K562 (cell line): ENCODE measurements around the gene PTPRC. TPM values are rescaled to one million over a fixed set of nuclear protein-coding genes. Genes with fewer than 3 reads are reported as not detected.
A peak's percentile ranks its signal among the peaks of the same experiment; 100 is the strongest.

Source experiments
- ATAC-seq: fragments of 200-7000 bp; cut with Tn5 transposase; 3 replicates; pipeline ENCODE4 v1.9.1; 2020; ENCODE audit warnings: moderate library complexity
- Bru-seq: library from RNA; stranded (reverse); fragments of 400-500 nt; gene quantifications from one replicate; lab custom pipeline; 2021; lab: Mats Ljungman, UMichigan
- BruChase-seq, 2 experiments: library from RNA; stranded (reverse); fragments of 400-500 nt; gene quantifications; one replicate each; lab custom pipeline; 2021; lab: Mats Ljungman, UMichigan
- BruUV-seq: library from RNA; stranded (reverse); fragments of 400-500 nt; replicated peaks from 2 replicates; lab custom pipeline; 2021; lab: Mats Ljungman, UMichigan
- CTCF ChIA-PET: fragments of 300-600 bp; formaldehyde crosslinking; extraction: SDS; loops from one replicate; lab custom pipeline; 2021; ENCODE audit warnings: low intra/inter-chr PET ratio; lab: Yijun Ruan, JAX
- POLR2A ChIA-PET: fragments of 300-600, 350-650 bp; sonication (Branson Sonifier 250); formaldehyde crosslinking; extraction: SDS; loops from one replicate; lab custom pipeline; 2021; ENCODE audit warnings: antibody characterized with exemption, inconsistent platforms; lab: Yijun Ruan, JAX
- DNase-seq, 4 experiments: peaks; one replicate each; pipeline versions ENCODE4 v3.0.0 to v3.0.0-alpha.2; 2011 to 2018; ENCODE audit warnings: low spot score in 3 of 4, mixed read lengths in 3 of 4; ENCODE audit errors: extremely low read depth in 1 of 4
- FAIRE-seq: peaks from 2 replicates; lab custom pipeline; 2011; peaks lifted over from hg19 to GRCh38; lab: Jason Lieb, UNC
- H2AFZ ChIP-seq: 2 replicates; pipeline ENCODE4 v1.6.0; 2011; ENCODE audit warnings: low read depth, low read length, control low read depth, inconsistent platforms
- H3K27ac ChIP-seq: fragments of 200-600 bp; 3 replicates; pipeline ENCODE4 v1.8.0; 2011; ENCODE audit warnings: low read depth, mild to moderate bottlenecking, control low read depth, inconsistent platforms, low read length, moderate library complexity, mixed read lengths; ENCODE audit errors: extremely low read depth
- H3K27me3 ChIP-seq, 2 experiments: fragments of 300-600 bp in 1 of 2; 2 replicates in 1 of 2; 3 replicates in 1 of 2; pipeline versions ENCODE4 v1.6.0 to v1.8.0; 2011; ENCODE audit warnings: inconsistent platforms in 2 of 2, low read length in 2 of 2, mild to moderate bottlenecking in 1 of 2, mixed read lengths in 1 of 2, moderate library complexity in 1 of 2; ENCODE audit not compliant: control insufficient read depth in 2 of 2, insufficient read depth in 2 of 2
- H3K36me3 ChIP-seq: fragments of 300-600 bp; 3 replicates; pipeline ENCODE4 v1.8.0; 2011; ENCODE audit warnings: mild to moderate bottlenecking, low read length, inconsistent platforms; ENCODE audit not compliant: control insufficient read depth, insufficient read depth
- H3K4me1 ChIP-seq, 2 experiments: fragments of 200-600 bp in 1 of 2; replicated peaks in 1 of 2; 2 replicates in 1 of 2; 3 replicates in 1 of 2; pipeline versions ENCODE4 v1.5.1 to v1.8.0; 2011; ENCODE audit warnings: inconsistent platforms in 2 of 2, low read length in 2 of 2, mild to moderate bottlenecking in 1 of 2, mixed read lengths in 1 of 2, moderate library complexity in 1 of 2; ENCODE audit not compliant: control insufficient read depth in 2 of 2, insufficient read depth in 2 of 2
- H3K4me2 ChIP-seq: 2 replicates; pipeline ENCODE4 v1.6.1; 2011; ENCODE audit warnings: low read length, control low read depth, inconsistent platforms, mixed read lengths; ENCODE audit not compliant: insufficient read depth
- H3K4me3 ChIP-seq: fragments of 200-600 bp; sonication (generic), shearing (Covaris generic); 2 replicates; pipeline ENCODE4 v1.5.1; 2016; ENCODE audit warnings: control low read depth, inconsistent platforms
- H3K79me2 ChIP-seq: fragments of 200-600 bp; 3 replicates; pipeline ENCODE4 v1.8.0; 2011; ENCODE audit warnings: low read length, inconsistent platforms; ENCODE audit not compliant: control insufficient read depth, insufficient read depth
- H3K9ac ChIP-seq, 2 experiments: 2 replicates each; pipeline versions ENCODE4 v1.6.0 to v1.6.1; 2011; ENCODE audit warnings: low read depth in 2 of 2, low read length in 2 of 2, control low read depth in 1 of 2, inconsistent platforms in 1 of 2, mild to moderate bottlenecking in 1 of 2, mixed read lengths in 1 of 2; ENCODE audit not compliant: insufficient read depth in 1 of 2
- H3K9me1 ChIP-seq: one replicate; pipeline ENCODE4 v1.6.0; 2011; ENCODE audit warnings: inconsistent platforms, mild to moderate bottlenecking, low read length, moderate library complexity; ENCODE audit not compliant: control insufficient read depth, insufficient read depth
- H3K9me3 ChIP-seq: replicated peaks from 2 replicates; pipeline ENCODE4 v1.5.1; 2011; ENCODE audit warnings: low read depth, low read length, inconsistent platforms; ENCODE audit not compliant: control insufficient read depth, insufficient read depth
- H4K20me1 ChIP-seq: replicated peaks from 2 replicates; pipeline ENCODE4 v1.6.1; 2011; ENCODE audit warnings: low read length, inconsistent platforms, mixed read lengths; ENCODE audit not compliant: control insufficient read depth, insufficient read depth
- CXXC5 ChIP-seq: fragments of 250-450 bp; sonication (Bioruptor Pico); IDR thresholded peaks from 2 replicates; pipeline ENCODE4 v1.8.0; 2022; ENCODE audit warnings: inconsistent platforms, mild to moderate bottlenecking, moderate library complexity
- EZH2 ChIP-seq: IDR thresholded peaks from 2 replicates; pipeline ENCODE4 v1.6.1; 2012; ENCODE audit warnings: low read depth, mild to moderate bottlenecking, inconsistent platforms, low read length, borderline replicate concordance
- JUND ChIP-seq, 2 experiments: IDR thresholded peaks; 2 replicates in 1 of 2; 3 replicates in 1 of 2; pipeline ENCODE4 v1.6.1; 2011; ENCODE audit warnings: borderline replicate concordance in 2 of 2, low read depth in 2 of 2, low read length in 2 of 2, improper control_type of control experiment in 1 of 2, missing biosample characterization in 1 of 2, missing genetic modification characterization in 1 of 2, missing genetic modification reagents in 1 of 2
- POLR2A ChIP-seq: fragments of 450-650 bp; conservative IDR thresholded peaks from 2 replicates; pipeline ENCODE4 v1.6.1; 2016
- WGBS: fragments of 100-300 bp; shearing (Covaris generic); methylation state at CpG from one replicate; pipeline ENCODE4 v1.1.6; 2016; ENCODE audit warnings: low coverage, mixed read lengths; ENCODE audit not compliant: insufficient coverage; ENCODE audit errors: missing lambda C conversion rate; 5-methylcytosine and 5-hydroxymethylcytosine counted together
- in situ Hi-C: fragments of 300-500 bp; cut with MboI; formaldehyde crosslinking; loops from 4 replicates; pipeline ENCODE4 v1.15.0; 2018; ENCODE audit warnings: inconsistent platforms, mixed read lengths
- intact Hi-C: fragments of 100-400 bp; cut with micrococcal nuclease; formaldehyde crosslinking; loops from 2 replicates; pipeline ENCODE4 v1.14.2; 2022
- long read RNA-seq, 3 experiments: library from polyadenylated mRNA in 2 of 3; library from RNA in 1 of 3; unstranded in 2 of 3; stranded (forward) in 1 of 3; transcript quantifications; one replicate each; pipeline ENCODE4 v2.0.0, GENCODE V29; 2019 to 2022
- polyA minus RNA-seq, 3 experiments: library from RNA; depleted of rRNA, polyadenylated mRNA; stranded (reverse); fragments of >200 nt; gene quantifications; 2 replicates each; pipeline ENCODE4 v1.2.3, GENCODE V29; 2011
- polyA plus RNA-seq, 8 experiments: library from polyadenylated mRNA; depleted of rRNA in 4 of 8; stranded (reverse) in 5 of 8; unstranded in 3 of 8; fragments of >200 nt; fragmentation: Nextera tagmentation in 2 of 8; fragmentation: Illumina TruSeq in 1 of 8; extraction: Ambion mirVana in 2 of 8; extraction: Trizol in 1 of 8; gene quantifications; 2 replicates each; pipeline versions ENCODE4 v1.2.1 to v1.2.3, GENCODE V29; 2011 to 2014; ENCODE audit warnings: inconsistent platforms in 1 of 8, missing spikeins in 1 of 8
- total RNA-seq, 7 experiments: library from RNA; depleted of rRNA in 6 of 7; stranded (reverse); fragments of >200 nt in 6 of 7; fragmentation: Illumina TruSeq in 2 of 7; extraction: Trizol in 2 of 7; gene quantifications; 2 replicates each; pipeline versions ENCODE4 v1.2.1 to v1.2.3, GENCODE V29; 2011 to 2021; ENCODE audit warnings: low replicate concordance in 1 of 7
- TF ChIP-seq, protein P1 (sequence below): fragments of 250-450 bp; sonication (Bioruptor Pico); IDR thresholded peaks from 2 replicates; pipeline ENCODE4 v1.8.0; 2022; ENCODE audit warnings: moderate library complexity, mild to moderate bottlenecking, inconsistent platforms
- TF ChIP-seq, protein P2 (sequence below), 2 experiments: fragments of 450-650 bp in 1 of 2; sonication (generic) in 1 of 2; formaldehyde crosslinking in 1 of 2; IDR thresholded peaks in 1 of 2; conservative IDR thresholded peaks in 1 of 2; 2 replicates each; pipeline versions ENCODE4 v1.6.1 to v1.8.1; 2016 to 2023; ENCODE audit warnings: mild to moderate bottlenecking in 2 of 2, moderate library complexity in 2 of 2, inconsistent platforms in 1 of 2, missing genetic modification reagents in 1 of 2

Gene PTPRC, protein sequence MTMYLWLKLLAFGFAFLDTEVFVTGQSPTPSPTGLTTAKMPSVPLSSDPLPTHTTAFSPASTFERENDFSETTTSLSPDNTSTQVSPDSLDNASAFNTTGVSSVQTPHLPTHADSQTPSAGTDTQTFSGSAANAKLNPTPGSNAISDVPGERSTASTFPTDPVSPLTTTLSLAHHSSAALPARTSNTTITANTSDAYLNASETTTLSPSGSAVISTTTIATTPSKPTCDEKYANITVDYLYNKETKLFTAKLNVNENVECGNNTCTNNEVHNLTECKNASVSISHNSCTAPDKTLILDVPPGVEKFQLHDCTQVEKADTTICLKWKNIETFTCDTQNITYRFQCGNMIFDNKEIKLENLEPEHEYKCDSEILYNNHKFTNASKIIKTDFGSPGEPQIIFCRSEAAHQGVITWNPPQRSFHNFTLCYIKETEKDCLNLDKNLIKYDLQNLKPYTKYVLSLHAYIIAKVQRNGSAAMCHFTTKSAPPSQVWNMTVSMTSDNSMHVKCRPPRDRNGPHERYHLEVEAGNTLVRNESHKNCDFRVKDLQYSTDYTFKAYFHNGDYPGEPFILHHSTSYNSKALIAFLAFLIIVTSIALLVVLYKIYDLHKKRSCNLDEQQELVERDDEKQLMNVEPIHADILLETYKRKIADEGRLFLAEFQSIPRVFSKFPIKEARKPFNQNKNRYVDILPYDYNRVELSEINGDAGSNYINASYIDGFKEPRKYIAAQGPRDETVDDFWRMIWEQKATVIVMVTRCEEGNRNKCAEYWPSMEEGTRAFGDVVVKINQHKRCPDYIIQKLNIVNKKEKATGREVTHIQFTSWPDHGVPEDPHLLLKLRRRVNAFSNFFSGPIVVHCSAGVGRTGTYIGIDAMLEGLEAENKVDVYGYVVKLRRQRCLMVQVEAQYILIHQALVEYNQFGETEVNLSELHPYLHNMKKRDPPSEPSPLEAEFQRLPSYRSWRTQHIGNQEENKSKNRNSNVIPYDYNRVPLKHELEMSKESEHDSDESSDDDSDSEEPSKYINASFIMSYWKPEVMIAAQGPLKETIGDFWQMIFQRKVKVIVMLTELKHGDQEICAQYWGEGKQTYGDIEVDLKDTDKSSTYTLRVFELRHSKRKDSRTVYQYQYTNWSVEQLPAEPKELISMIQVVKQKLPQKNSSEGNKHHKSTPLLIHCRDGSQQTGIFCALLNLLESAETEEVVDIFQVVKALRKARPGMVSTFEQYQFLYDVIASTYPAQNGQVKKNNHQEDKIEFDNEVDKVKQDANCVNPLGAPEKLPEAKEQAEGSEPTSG (N-terminal part only)
- total RNA-seq (2011; cell fraction: chromatin; rRNA removed; ENCODE audit: low replicate concordance), result 30.9 and 123 TPM in 2 replicates
- 20.2 and 42.1 TPM in 2 replicates for total RNA-seq (2011; cell fraction: nucleolus; rRNA removed)
- total RNA-seq (2011; cell fraction: nucleoplasm; rRNA removed), result 71.2 and 74.3 TPM in 2 replicates
- total RNA-seq (2014; rRNA removed) (44.4 and 55.8 TPM in 2 replicates), total RNA-seq (2014; rRNA removed; fragmentation: Illumina TruSeq; extraction: Trizol) (107 and 112 TPM in 2 replicates), total RNA-seq (2015; rRNA removed; fragmentation: Illumina TruSeq; extraction: Trizol) (95.3 and 105 TPM in 2 replicates), total RNA-seq (2021) (62.9 and 67.6 TPM in 2 replicates), polyA plus RNA-seq (2011; rRNA removed) (7.1 and 21.8 TPM in 2 replicates), polyA plus RNA-seq (2014; fragmentation: Illumina TruSeq; extraction: Trizol) (73.5 and 86.1 TPM in 2 replicates), polyA plus RNA-seq (2014; fragmentation: Nextera tagmentation; extraction: Ambion mirVana) (10 to 100 TPM; 38.8 to 65.1 TPM), polyA plus RNA-seq (2014; rRNA removed) (49.1 and 51.1 TPM in 2 replicates), polyA minus RNA-seq (2011; rRNA and poly(A)+ RNA removed) (12.3 and 47.6 TPM in 2 replicates), Bru-seq, nascent RNA (percentile 78 among the genes with signal in this experiment), BruChase-seq, experiment 1, labeled RNA remaining after a 2-hour chase (percentile 80 among the genes with signal in this experiment), BruChase-seq, experiment 2, labeled RNA remaining after a 6-hour chase (percentile 80 among the genes with signal in this experiment)
- polyA plus RNA-seq (2011; cell fraction: cytosol; rRNA removed), result 3.1 and 12.6 TPM in 2 replicates
- polyA plus RNA-seq (2011; cell fraction: nucleus; rRNA removed), result 4.3 and 14.6 TPM in 2 replicates
- polyA plus RNA-seq (2012), result 41.4 and 61.2 TPM in 2 replicates
- 5.2 and 12.3 TPM in 2 replicates for polyA minus RNA-seq (2011; cell fraction: cytosol; rRNA and poly(A)+ RNA removed)
- polyA minus RNA-seq (2011; cell fraction: nucleus; rRNA and poly(A)+ RNA removed), result 7.1 and 45.3 TPM in 2 replicates
- long read RNA-seq, experiment 1, full-length matches to known transcripts, result 3 of 93 reads
- long read RNA-seq, experiment 1, partial matches to known transcripts, result 76 of 93 reads
- long read RNA-seq, experiment 1, other reads (novel, unspliced or antisense), result 14 of 93 reads
- long read RNA-seq, experiment 2, full-length matches to known transcripts, result 1 of 14 reads
- long read RNA-seq, experiment 2, partial matches to known transcripts, result 4 of 14 reads
- long read RNA-seq, experiment 2, other reads (novel, unspliced or antisense), result 9 of 14 reads
- long read RNA-seq, experiment 3, full-length matches to known transcripts, result 5 of 41 reads
- long read RNA-seq, experiment 3, partial matches to known transcripts, result 31 of 41 reads
- long read RNA-seq, experiment 3, other reads (novel, unspliced or antisense), result 5 of 41 reads

DNA sequence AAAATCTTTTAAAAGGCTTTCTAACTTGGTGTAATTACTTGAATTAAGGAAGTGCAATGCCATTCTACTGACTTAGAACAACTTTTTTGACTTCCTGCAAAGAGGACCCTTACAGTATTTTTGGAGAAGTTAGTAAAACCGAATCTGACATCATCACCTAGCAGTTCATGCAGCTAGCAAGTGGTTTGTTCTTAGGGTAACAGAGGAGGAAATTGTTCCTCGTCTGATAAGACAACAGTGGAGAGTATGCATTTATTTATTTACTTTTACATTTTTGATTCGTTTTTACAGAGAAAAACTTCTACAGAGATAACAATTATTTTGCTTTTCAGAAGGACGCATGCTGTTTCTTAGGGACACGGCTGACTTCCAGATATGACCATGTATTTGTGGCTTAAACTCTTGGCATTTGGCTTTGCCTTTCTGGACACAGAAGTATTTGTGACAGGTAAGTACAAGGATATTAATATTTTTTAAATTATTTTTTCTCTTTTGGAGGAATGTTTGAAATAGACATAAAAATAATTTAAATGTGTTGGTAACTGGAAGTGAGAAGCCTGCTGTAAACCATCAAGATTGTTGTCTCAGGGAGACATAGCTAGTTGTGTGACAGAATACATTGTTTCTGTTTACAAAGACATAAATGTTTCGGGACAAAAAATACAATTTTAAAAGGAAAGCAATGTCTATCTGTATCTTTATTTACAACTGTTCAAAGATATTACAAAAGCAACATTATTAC lies at the start of gene PTPRC:
TSS of gene PTPRC (plus strand) at position 147 of the 742 bp plus-strand sequence. CDS start at position 376, 229 bp downstream.
- Histone ChIP-seq H3K4me1 (peaks cover 4 to 7% of the 10 kb centered on the region in 2 experiments; a peak in 2 of 5 replicates), H3K4me3 (peak within 1 kb of the TSS; percentile 37), H4K20me1 (no peaks in the 10 kb centered on the region), H3K27me3 (no peaks in the 10 kb centered on the region), H3K9me1 (no peaks in the 10 kb centered on the region), H3K9ac (peak within 1 kb of the TSS in 1 of 2 experiments; percentile 74; a peak in 3 of 4 replicates), H3K36me3 (no peaks in the 10 kb centered on the region), H3K4me2 (peak within 1 kb of the TSS; percentile 57), H2AFZ (peak within 1 kb of the TSS; percentile 69), H3K27ac (peak within 1 kb of the TSS; percentile 79), H3K79me2 (peaks cover 53% of the 10 kb centered on the region), H3K9me3 (no peaks in the 10 kb centered on the region)
- ChIA-PET POLR2A (interaction anchor here (2.0 kb wide), 1 partner anchor 10 kb away, joined by 6 read pairs; no protein-coding TSS in a partner anchor), CTCF (no interaction called here)
- under 1% methylated on average over 6 of the region's 6 CpGs for whole genome bisulfite sequencing
- BruUV-seq, result TSS peak; percentile 75
- DNase-seq (peak in 1 of 4 experiments; percentile 60), FAIRE-seq (peak; percentile 19), ATAC-seq (peak; percentile 80)
- intact Hi-C loops, result no loop called here
- in situ Hi-C loops, result no loop called here
- TF ChIP-seq JUND (IDR thresholded peaks at IDR 0.05; ENCODE audit: borderline replicate concordance, low read depth, low read length) (peak; percentile 56), JUND (tag; IDR thresholded peaks at IDR 0.05; ENCODE audit: borderline replicate concordance, low read depth, low read length) (no peak), POLR2A (peak; percentile 52; the same call in 1 of the 2 replicates), CXXC5 (0 out of 2 replicates have a peak, but pooled peaks have one; percentile 19), EZH2 (no peak)
- TF ChIP-seq, protein P1, sequence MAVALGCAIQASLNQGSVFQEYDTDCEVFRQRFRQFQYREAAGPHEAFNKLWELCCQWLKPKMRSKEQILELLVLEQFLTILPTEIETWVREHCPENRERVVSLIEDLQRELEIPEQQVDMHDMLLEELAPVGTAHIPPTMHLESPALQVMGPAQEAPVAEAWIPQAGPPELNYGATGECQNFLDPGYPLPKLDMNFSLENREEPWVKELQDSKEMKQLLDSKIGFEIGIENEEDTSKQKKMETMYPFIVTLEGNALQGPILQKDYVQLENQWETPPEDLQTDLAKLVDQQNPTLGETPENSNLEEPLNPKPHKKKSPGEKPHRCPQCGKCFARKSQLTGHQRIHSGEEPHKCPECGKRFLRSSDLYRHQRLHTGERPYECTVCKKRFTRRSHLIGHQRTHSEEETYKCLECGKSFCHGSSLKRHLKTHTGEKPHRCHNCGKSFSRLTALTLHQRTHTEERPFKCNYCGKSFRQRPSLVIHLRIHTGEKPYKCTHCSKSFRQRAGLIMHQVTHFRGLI, result no peak
- TF ChIP-seq, protein P2, sequence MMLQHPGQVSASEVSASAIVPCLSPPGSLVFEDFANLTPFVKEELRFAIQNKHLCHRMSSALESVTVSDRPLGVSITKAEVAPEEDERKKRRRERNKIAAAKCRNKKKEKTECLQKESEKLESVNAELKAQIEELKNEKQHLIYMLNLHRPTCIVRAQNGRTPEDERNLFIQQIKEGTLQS (IDR thresholded peaks at IDR 0.05), result peak; percentile 74
- TF ChIP-seq, protein P2 (CRISPR knock-in tag; conservative IDR thresholded peaks at IDR 0.05), result no peak
